Activated T-cell treated with anti-CD3 and anti-CD28 coated beads, Interleukin-2, amount 50 U/mL, for 24 hours (primary cell): ENCODE data around the gene JPH2.

Experiments used
- DNase-seq: peaks from one replicate; pipeline ENCODE4 v3.0.0-alpha.2; 2020
- H3K27ac Mint-ChIP-seq: 2 replicates; pipeline ENCODE4 v1.8.0; 2020; ENCODE audit warnings: mild to moderate bottlenecking, mixed read lengths
- H3K27me3 Mint-ChIP-seq: 2 replicates; pipeline ENCODE4 v1.8.0; 2020; ENCODE audit warnings: mixed read lengths
- H3K36me3 Mint-ChIP-seq: 2 replicates; pipeline ENCODE4 v1.8.0; 2020; ENCODE audit warnings: low read depth, mixed read lengths
- H3K4me1 Mint-ChIP-seq: 2 replicates; pipeline ENCODE4 v1.8.0; 2020; ENCODE audit warnings: low read depth, mixed read lengths
- H3K4me3 Mint-ChIP-seq: 2 replicates; pipeline ENCODE4 v1.8.0; 2020; ENCODE audit warnings: mild to moderate bottlenecking, moderate library complexity, mixed read lengths
- H3K9me3 Mint-ChIP-seq: 2 replicates; pipeline ENCODE4 v1.8.0; 2020; ENCODE audit warnings: mixed read lengths

Gene JPH2

DNA sequence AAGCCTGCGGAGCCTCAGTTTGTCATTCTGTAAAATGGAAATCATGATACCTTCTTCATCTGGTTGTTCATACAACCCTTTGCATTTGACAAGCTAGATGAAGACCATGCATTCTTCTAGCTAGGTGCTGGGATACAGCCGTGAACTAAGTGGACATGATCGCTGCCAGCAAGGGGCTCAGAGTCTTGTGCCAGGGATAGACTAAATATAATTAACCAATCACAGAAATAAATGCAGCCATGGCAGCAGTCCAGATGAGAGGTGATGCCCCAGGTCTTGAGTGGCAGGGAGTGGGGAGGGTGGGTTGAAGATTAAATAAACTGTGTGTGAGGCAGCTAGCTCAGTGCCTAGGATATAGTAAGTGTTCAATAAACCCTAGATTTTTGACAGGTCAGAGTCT is 19.3 kb downstream of the JPH2 start:
- Mint-ChIP-seq H3K9me3 (no peaks in the 10 kb centered on the region), H3K4me1 (no peaks in the 10 kb centered on the region), H3K27me3 (peaks cover 58% of the 10 kb centered on the region), H3K36me3 (no peaks in the 10 kb centered on the region), H3K27ac (no peak overlapping the region), H3K4me3 (no peak overlapping the region)
- DNase-seq, result no peak

DNA sequence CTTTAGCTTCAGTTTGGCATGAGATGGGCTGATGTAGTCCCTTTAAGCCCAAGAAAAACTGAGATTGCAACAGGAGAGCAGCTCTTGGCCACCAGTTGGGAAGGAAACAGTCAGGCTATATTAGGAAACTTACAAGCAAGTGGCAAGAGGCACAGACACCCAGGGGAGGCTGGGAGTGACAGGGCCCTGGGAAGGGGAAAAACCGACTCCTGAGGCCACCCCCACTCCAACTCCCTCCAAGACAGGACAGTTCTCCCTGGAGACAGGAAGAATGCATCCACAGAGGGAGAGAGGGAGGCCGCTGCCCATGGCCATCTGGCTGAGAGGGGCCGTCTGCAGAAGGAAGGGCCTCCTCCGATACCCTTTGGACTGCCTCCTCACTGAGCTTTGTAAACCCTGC is 20.5 kb downstream of the JPH2 start:
- Mint-ChIP-seq H3K9me3 (no peaks in the 10 kb centered on the region), H3K27me3 (peaks cover 57% of the 10 kb centered on the region), H3K4me3 (no peak overlapping the region), H3K27ac (no peak overlapping the region), H3K36me3 (no peaks in the 10 kb centered on the region), H3K4me1 (no peaks in the 10 kb centered on the region)
- DNase-seq, result no peak

DNA sequence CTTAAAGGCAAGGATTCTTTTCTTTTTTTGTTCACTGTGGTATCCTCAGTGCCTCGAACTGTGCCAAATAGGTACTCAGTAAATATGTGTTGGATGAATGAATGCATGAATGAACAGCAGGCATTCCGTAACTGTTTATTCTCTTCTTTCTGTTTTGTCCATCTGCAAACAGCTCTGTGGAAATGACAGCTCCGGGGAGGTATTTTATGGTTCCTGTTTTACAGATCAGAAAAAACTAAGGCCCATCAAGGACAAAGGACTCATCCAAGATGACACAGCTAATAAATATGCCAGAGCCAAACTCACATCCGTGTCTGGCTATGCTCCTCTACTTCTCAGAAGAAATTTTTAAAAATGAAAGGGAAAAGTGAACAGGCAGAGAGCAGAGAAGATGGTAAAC is 21.0 kb downstream of the JPH2 start:
- Mint-ChIP-seq H3K4me1 (no peaks in the 10 kb centered on the region), H3K9me3 (no peaks in the 10 kb centered on the region), H3K27ac (no peak overlapping the region), H3K36me3 (no peaks in the 10 kb centered on the region), H3K4me3 (no peak overlapping the region), H3K27me3 (peaks cover 58% of the 10 kb centered on the region)
- no peak for DNase-seq

DNA sequence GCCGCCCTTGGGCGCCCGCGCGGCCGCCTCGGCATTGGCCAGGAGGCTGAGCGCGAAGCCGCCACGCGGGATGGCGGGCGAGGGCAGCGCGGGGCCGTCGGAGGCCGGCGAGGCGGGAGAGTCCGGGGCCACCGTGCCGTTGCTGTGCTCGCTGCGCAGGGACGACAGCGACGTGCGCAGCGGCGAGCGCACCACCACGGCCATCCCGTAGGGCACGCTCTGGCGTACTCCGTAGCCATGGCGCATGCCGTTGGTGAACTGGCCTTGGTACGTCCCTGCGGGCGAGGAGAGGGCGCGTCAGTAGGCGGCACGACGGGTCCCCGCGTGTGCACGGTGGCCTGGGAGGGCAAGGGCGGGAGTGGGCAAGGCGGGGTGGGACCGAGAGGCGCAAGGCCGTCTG is 26.9 kb downstream of the JPH2 start:
- Mint-ChIP-seq H3K4me3 (no peak overlapping the region), H3K36me3 (no peaks in the 10 kb centered on the region), H3K27me3 (peaks cover 50% of the 10 kb centered on the region), H3K27ac (no peak overlapping the region), H3K9me3 (no peaks in the 10 kb centered on the region), H3K4me1 (no peaks in the 10 kb centered on the region)
- no peak for DNase-seq

- Mint-ChIP-seq H3K27me3 (peaks cover 50% of the 10 kb centered on the region), H3K27ac (no peak overlapping the region), H3K9me3 (no peaks in the 10 kb centered on the region), H3K36me3 (no peaks in the 10 kb centered on the region), H3K4me3 (no peak overlapping the region), H3K4me1 (no peaks in the 10 kb centered on the region)
- DNase-seq, result no peak
Observed at GRCh38 chr20:44159711-44160110, 27.3 kb downstream of the JPH2 start.

DNA sequence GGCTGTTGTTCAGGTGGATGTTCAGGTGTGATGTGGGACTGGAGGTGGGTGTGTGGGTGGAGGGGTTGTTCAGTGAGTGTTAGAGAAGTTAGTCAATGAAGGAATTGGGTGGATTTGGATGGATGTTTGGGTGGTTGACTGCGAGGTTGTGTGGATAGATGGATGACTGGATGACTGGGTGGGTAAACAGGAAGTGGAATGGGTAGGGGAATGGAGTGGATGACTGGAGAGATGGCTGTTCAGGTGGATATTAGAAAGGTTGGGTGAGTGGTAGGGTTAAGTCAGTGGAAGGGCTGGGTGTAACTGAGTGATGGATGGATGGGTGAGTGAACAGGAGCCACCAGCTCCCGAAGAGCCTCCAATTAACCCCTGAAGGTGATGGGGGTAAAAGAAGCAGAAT is 27.9 kb downstream of the JPH2 start:
- no peak for DNase-seq
- Mint-ChIP-seq H3K36me3 (no peaks in the 10 kb centered on the region), H3K27me3 (peaks cover 45% of the 10 kb centered on the region), H3K9me3 (no peaks in the 10 kb centered on the region), H3K4me1 (no peaks in the 10 kb centered on the region), H3K4me3 (no peak overlapping the region), H3K27ac (no peak overlapping the region)

GRCh38 chr20:44157061-44157460 is 29.9 kb downstream of the JPH2 start:
- peaks cover 13% of the 10 kb centered on the region for H3K4me1 Mint-ChIP-seq
- no peaks in the 10 kb centered on the region for H3K9me3 Mint-ChIP-seq

GRCh38 chr20:44154521-44155001 is 32.4 kb downstream of the JPH2 start:
- no peaks in the 10 kb centered on the region for H3K9me3 Mint-ChIP-seq
- H3K4me3 Mint-ChIP-seq, result no peak overlapping the region
- peaks cover 20% of the 10 kb centered on the region for H3K27me3 Mint-ChIP-seq
- DNase-seq, result no peak
- peaks cover 13% of the 10 kb centered on the region for H3K4me1 Mint-ChIP-seq
- no peaks in the 10 kb centered on the region for H3K36me3 Mint-ChIP-seq
- no peak overlapping the region for H3K27ac Mint-ChIP-seq

More at GRCh38 chr20:44157061-44157460, 29.9 kb downstream of the JPH2 start:
- Mint-ChIP-seq H3K36me3 (no peaks in the 10 kb centered on the region), H3K27me3 (peaks cover 35% of the 10 kb centered on the region), H3K27ac (no peak overlapping the region), H3K4me3 (no peak overlapping the region)
- DNase-seq, result no peak

DNA sequence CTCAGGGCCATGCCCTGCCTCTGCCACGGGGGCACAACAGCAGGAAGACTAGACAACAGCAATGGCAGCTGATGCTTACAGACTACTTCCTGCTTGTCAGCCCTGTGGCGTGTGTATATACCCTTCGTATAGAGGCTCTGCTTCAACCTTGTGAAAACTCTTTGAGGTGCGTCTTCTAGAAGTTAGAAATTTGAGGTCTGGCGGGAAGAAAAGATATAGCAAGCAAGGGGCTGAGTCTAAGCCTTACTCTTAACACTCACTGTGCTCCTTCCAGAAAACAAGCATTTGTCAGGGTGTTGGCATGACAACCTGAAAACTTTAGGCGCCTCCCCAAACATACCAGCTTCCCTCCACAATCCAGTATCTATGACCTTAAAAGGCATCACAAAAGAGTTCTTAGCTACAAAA is 33.3 kb downstream of the JPH2 start:
- DNase-seq, result no peak

DNA sequence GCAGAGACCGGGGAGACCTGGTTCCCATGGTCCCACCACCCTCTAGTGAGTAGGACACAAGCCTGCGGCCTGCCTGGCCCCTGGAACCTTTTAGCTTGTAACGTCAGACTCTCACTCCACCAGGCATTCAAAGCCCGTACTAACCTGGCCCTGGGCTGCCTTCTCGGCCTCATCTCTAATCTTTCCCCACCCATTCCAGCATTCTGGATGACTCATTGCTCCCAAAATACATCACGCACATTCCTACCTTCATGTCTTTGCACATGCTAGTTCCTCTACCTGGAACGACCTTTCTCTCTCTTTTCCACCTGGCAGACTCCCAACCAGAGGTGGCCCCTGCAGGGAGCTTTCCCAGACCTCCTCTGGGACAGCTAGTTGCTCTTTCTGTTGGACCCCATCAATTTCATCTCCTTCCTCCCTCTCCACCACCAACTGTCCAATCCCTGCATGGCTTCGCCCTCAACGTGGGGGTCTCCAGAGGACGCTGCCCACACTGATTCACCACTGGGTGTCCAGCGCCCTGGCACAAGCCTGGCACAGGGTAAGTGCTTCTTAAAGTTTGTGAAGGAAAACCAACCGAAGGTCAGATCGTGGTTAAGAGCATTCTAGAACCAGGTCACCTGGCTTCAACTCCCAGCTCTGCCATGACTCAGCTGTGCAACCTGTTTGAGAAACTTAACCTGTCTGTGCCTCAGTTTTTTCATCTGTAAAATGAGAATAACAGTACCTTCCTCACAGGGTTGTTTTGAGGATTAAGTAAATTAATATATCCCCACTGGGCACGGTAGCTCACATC is 35.2 kb downstream of the JPH2 start:
- no peak for DNase-seq
- Mint-ChIP-seq H3K4me3 (no peak overlapping the region), H3K36me3 (no peaks in the 10 kb centered on the region), H3K4me1 (peaks cover 13% of the 10 kb centered on the region), H3K27ac (no peak overlapping the region), H3K9me3 (no peaks in the 10 kb centered on the region), H3K27me3 (peaks cover 3% of the 10 kb centered on the region)

More for the DNA sequence above, 33.3 kb downstream of the JPH2 start:
- H3K36me3 Mint-ChIP-seq, result no peaks in the 10 kb centered on the region
- peaks cover 13% of the 10 kb centered on the region for H3K4me1 Mint-ChIP-seq
- H3K9me3 Mint-ChIP-seq, result no peaks in the 10 kb centered on the region
- peak overlapping the region; percentile 27 for H3K27ac Mint-ChIP-seq
- H3K4me3 Mint-ChIP-seq, result no peak overlapping the region
- peaks cover 13% of the 10 kb centered on the region for H3K27me3 Mint-ChIP-seq

GRCh38 chr20:44146272-44146671 is 40.7 kb downstream of the JPH2 start:
- Mint-ChIP-seq H3K4me3 (no peak overlapping the region), H3K27me3 (peaks cover under 1% of the 10 kb centered on the region), H3K27ac (no peak overlapping the region), H3K9me3 (no peaks in the 10 kb centered on the region), H3K4me1 (no peaks in the 10 kb centered on the region), H3K36me3 (no peaks in the 10 kb centered on the region)
- no peak for DNase-seq

- Mint-ChIP-seq H3K27me3 (peaks cover 9% of the 10 kb centered on the region), H3K4me3 (no peak overlapping the region), H3K4me1 (no peaks in the 10 kb centered on the region), H3K9me3 (no peaks in the 10 kb centered on the region), H3K36me3 (no peaks in the 10 kb centered on the region), H3K27ac (no peak overlapping the region)
- DNase-seq, result no peak
Observed at GRCh38 chr20:44145131-44145775, 41.7 kb downstream of the JPH2 start.

DNA sequence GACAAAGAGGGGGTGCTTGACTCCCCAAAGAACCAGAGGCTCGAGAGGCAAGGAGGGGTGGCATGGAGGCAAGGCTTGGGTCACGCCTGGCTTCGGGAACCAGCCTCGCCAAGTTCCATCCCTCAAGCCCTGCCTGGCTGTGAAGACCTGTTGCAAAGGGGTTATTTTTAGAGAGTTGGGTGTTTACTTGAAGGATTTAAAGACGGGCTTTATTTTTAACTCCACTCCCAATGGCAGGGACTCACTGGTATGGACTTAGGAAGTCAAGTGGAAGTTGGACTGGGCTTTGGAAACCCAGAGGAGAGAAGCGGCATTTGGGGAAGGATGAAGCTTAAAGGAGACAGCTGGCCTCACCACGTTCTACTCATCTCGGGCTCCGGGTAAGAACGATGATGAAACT is 43.1 kb downstream of the JPH2 start:
- Mint-ChIP-seq H3K36me3 (no peaks in the 10 kb centered on the region), H3K4me1 (no peaks in the 10 kb centered on the region), H3K27ac (no peak overlapping the region), H3K27me3 (peaks cover 9% of the 10 kb centered on the region), H3K9me3 (no peaks in the 10 kb centered on the region), H3K4me3 (no peak overlapping the region)
- DNase-seq, result no peak

DNA sequence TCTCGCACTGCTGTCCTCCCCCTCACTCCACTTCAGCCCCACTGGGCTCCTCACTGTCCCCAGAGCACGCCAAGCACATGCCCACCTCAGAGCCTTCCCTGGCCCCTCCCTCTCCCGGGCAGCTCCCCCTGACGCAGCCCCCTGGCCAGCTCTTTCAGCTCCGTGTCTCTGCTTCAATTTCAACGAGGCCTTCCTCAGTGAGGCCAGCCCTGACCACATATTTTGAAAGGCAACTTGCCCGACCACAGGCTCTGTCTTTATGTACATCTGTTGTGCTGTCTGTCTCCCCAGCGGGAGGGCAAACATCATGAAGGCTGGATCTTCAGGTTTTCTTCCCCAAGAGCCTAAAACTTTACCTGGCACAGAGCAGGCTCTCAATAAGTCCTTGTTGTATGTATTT is 44.6 kb downstream of the JPH2 start:
- H3K27ac Mint-ChIP-seq, result no peak overlapping the region
- no peak for DNase-seq
- no peaks in the 10 kb centered on the region for H3K9me3 Mint-ChIP-seq
- H3K36me3 Mint-ChIP-seq, result no peaks in the 10 kb centered on the region
- no peak overlapping the region for H3K4me3 Mint-ChIP-seq
- peaks cover 9% of the 10 kb centered on the region for H3K27me3 Mint-ChIP-seq
- H3K4me1 Mint-ChIP-seq, result no peaks in the 10 kb centered on the region

GRCh38 chr20:44141873-44142272 is 45.1 kb downstream of the JPH2 start:
- peaks cover 9% of the 10 kb centered on the region for H3K27me3 Mint-ChIP-seq
- H3K9me3 Mint-ChIP-seq, result no peaks in the 10 kb centered on the region
- H3K36me3 Mint-ChIP-seq, result no peaks in the 10 kb centered on the region
- no peak for DNase-seq
- H3K4me3 Mint-ChIP-seq, result no peak overlapping the region
- no peaks in the 10 kb centered on the region for H3K4me1 Mint-ChIP-seq
- H3K27ac Mint-ChIP-seq, result no peak overlapping the region
